GM12878 (cell line): ENCODE measurements around the gene MCM3. TPM values are rescaled to one million over a fixed set of nuclear protein-coding genes. Genes with fewer than 3 reads are reported as not detected.

Experiments
- ATAC-seq: fragments of 200-7000 bp; cut with Tn5 transposase; 3 replicates; pipeline ENCODE4 v1.9.1; 2020; ENCODE audit warnings: mild to moderate bottlenecking, moderate library complexity
- BruUV-seq: library from RNA; stranded (reverse); fragments of 400-500 nt; replicated peaks from 2 replicates; lab custom pipeline; 2021; lab: Mats Ljungman, UMichigan
- CTCF ChIA-PET: fragments of 300-600 bp; sonication (Branson Sonifier 250); formaldehyde crosslinking; extraction: SDS; loops from one replicate; lab custom pipeline; 2021; ENCODE audit warnings: inconsistent platforms; lab: Yijun Ruan, JAX
- POLR2A ChIA-PET: fragments of 350-600 bp; formaldehyde crosslinking; extraction: SDS; loops from one replicate; lab custom pipeline; 2021; ENCODE audit warnings: inconsistent platforms; lab: Charles Lee
- RAD21 ChIA-PET: fragments of 300-600 bp; sonication (Branson Sonifier 250); formaldehyde crosslinking; loops from one replicate; lab custom pipeline; 2023; ENCODE audit warnings: antibody characterized with exemption; ENCODE audit not compliant: unreplicated experiment; lab: Charles Lee
- SMC1A ChIA-PET: fragments of 300-600 bp; sonication (Branson Sonifier 250); formaldehyde crosslinking; loops from one replicate; lab custom pipeline; 2023; ENCODE audit not compliant: unreplicated experiment, uncharacterized antibody; lab: Charles Lee
- DNase-seq: peaks from one replicate; pipeline ENCODE4 v3.0.0-alpha.2; 2011; ENCODE audit warnings: low read depth, low spot score
- FAIRE-seq: peaks from 3 replicates; lab custom pipeline; 2011; peaks lifted over from hg19 to GRCh38; lab: Jason Lieb, UNC
- H2AFZ ChIP-seq: 2 replicates; pipeline ENCODE4 v1.6.0; 2011; ENCODE audit warnings: low read depth, low read length, control low read depth; ENCODE audit not compliant: control insufficient read depth
- H3K27ac ChIP-seq: 2 replicates; pipeline ENCODE4 v1.5.1; 2011; ENCODE audit warnings: control low read depth; ENCODE audit not compliant: control insufficient read depth, insufficient read depth
- H3K27me3 ChIP-seq, 2 experiments: replicated peaks in 1 of 2; 2 replicates each; pipeline versions ENCODE4 v1.6.0 to v1.6.1; 2011; ENCODE audit warnings: low read length in 1 of 2; ENCODE audit not compliant: control insufficient read depth in 2 of 2, insufficient read depth in 2 of 2
- H3K36me3 ChIP-seq, 2 experiments: 2 replicates each; pipeline ENCODE4 v1.5.1; 2011; ENCODE audit warnings: low read length in 1 of 2; ENCODE audit not compliant: control insufficient read depth in 2 of 2, insufficient read depth in 2 of 2
- H3K4me1 ChIP-seq: 2 replicates; pipeline ENCODE4 v1.6.1; 2011; ENCODE audit warnings: mild to moderate bottlenecking, low read length, moderate library complexity, mixed read lengths; ENCODE audit not compliant: control insufficient read depth, insufficient read depth
- H3K4me2 ChIP-seq: 2 replicates; pipeline ENCODE4 v1.6.0; 2011; ENCODE audit warnings: control low read depth; ENCODE audit not compliant: control insufficient read depth, insufficient read depth
- H3K4me3 ChIP-seq: fragments of 200-600 bp; sonication (generic); 2 replicates; pipeline ENCODE4 v1.5.1; 2016
- H3K79me2 ChIP-seq: 2 replicates; pipeline ENCODE4 v1.6.0; 2011; ENCODE audit warnings: low read length; ENCODE audit not compliant: control insufficient read depth, insufficient read depth
- H3K9ac ChIP-seq: 2 replicates; pipeline ENCODE4 v1.8.0; 2011; ENCODE audit warnings: low read length, control low read depth, mixed read lengths; ENCODE audit not compliant: control insufficient read depth, insufficient read depth
- H3K9me3 ChIP-seq: replicated peaks from 3 replicates; pipeline ENCODE4 v1.5.1; 2011; ENCODE audit warnings: mild to moderate bottlenecking, low read length; ENCODE audit not compliant: control insufficient read depth, insufficient read depth
- H4K20me1 ChIP-seq: 2 replicates; pipeline ENCODE4 v1.6.0; 2011; ENCODE audit not compliant: control insufficient read depth, insufficient read depth
- ESRRA ChIP-seq: IDR thresholded peaks from 2 replicates; pipeline ENCODE4 v1.6.1; 2012; ENCODE audit warnings: mild to moderate bottlenecking, low read length, improper control_type of control experiment
- HDAC2 ChIP-seq: fragments of 200-600 bp; sonication (generic); IDR thresholded peaks from 2 replicates; pipeline ENCODE4 v1.6.1; 2017
- HDGF ChIP-seq: fragments of 450-650 bp; IDR thresholded peaks from 2 replicates; pipeline ENCODE4 v1.6.1; 2016; ENCODE audit warnings: antibody characterized with exemption
- IRF4 ChIP-seq: IDR thresholded peaks from 2 replicates; pipeline ENCODE4 v1.6.1; 2011; ENCODE audit warnings: low read depth, low read length
- JUNB ChIP-seq: IDR thresholded peaks from 2 replicates; pipeline ENCODE4 v1.6.1; 2016; ENCODE audit warnings: antibody characterized with exemption, mild to moderate bottlenecking
- NR2C2 ChIP-seq: IDR thresholded peaks from 2 replicates; pipeline ENCODE4 v1.6.1; 2011; ENCODE audit warnings: borderline replicate concordance, low read depth; ENCODE audit not compliant: control insufficient read depth, insufficient read length
- SREBF1 ChIP-seq: IDR thresholded peaks from 2 replicates; pipeline ENCODE4 v1.6.1; 2012; ENCODE audit warnings: mild to moderate bottlenecking, low read length
- ZNF274 ChIP-seq: IDR thresholded peaks from one replicate; pipeline ENCODE4 v1.8.0; 2011; ENCODE audit not compliant: insufficient read length, insufficient read depth
- WGBS: methylation state at CpG from one replicate; pipeline ENCODE4 v1.1.6; 2016; ENCODE audit warnings: low lambda C conversion rate; ENCODE audit not compliant: insufficient replicate concordance, insufficient coverage; ENCODE audit errors: missing lambda C conversion rate; 5-methylcytosine and 5-hydroxymethylcytosine counted together
- in situ Hi-C: fragments of 300-500 bp; cut with MboI; formaldehyde crosslinking; loops from 9 replicates; pipeline ENCODE4 v1.14.3; 2018; ENCODE audit warnings: mixed read lengths
- intact Hi-C: fragments of 100-400 bp; cut with micrococcal nuclease; formaldehyde crosslinking; loops from one replicate; pipeline ENCODE4 v1.14.2; 2022; ENCODE audit not compliant: unreplicated experiment
- polyA plus RNA-seq, 11 experiments: library from polyadenylated mRNA; depleted of rRNA in 4 of 11; unstranded in 6 of 11; stranded (reverse) in 5 of 11; fragments of >200 nt; fragmentation: Nextera tagmentation in 4 of 11; fragmentation: Illumina TruSeq in 1 of 11; extraction: Ambion mirVana in 4 of 11; extraction: Trizol in 1 of 11; gene quantifications; 1 replicate in 1 of 11; 2 replicates in 10 of 11; pipeline versions ENCODE4 v1.2.1 to v1.2.3, GENCODE V29; 2011 to 2016; ENCODE audit warnings: inconsistent platforms in 2 of 11, missing spikeins in 2 of 11, low read depth in 1 of 11
- total RNA-seq, 4 experiments: library from RNA; depleted of rRNA in 3 of 4; stranded (reverse); fragments of >200 nt in 3 of 4; fragmentation: Illumina TruSeq in 1 of 4; extraction: Trizol in 1 of 4; gene quantifications; 2 replicates each; pipeline versions ENCODE4 v1.2.1 to v1.2.3, GENCODE V29; 2013 to 2021
- TF ChIP-seq, protein P1 (sequence below): fragments of 450-650 bp; formaldehyde crosslinking; IDR thresholded peaks from 2 replicates; pipeline ENCODE4 v1.4.0; 2020; ENCODE audit warnings: mild to moderate bottlenecking, moderate library complexity

MCM3 gene
- total and polyA plus RNA-seq, 10 of the 15 experiments (the other 5 are each of a cell fraction or from before 2014, with no cell fraction given), result 74.1 to 265 (median 214) TPM

DNA sequence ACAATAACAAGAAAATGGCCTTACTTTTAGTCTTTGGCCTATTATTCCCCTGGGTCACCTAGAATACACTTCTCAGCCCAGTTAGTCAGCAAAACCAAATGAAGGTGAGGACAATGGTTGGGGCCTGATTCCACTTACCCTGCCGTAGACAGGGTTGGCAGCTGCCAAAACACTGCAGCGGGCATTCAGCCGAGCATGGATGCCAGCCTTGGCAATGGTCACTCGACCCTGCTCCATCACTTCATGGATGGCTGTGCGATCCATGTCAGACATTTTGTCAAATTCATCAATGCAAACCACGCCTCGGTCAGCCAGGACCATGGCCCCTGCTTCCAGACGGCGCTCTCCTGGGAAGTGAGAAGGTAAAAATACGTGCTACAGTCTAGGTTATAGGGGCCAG lies 8.4 kb downstream of the MCM3 start (continued):
- no peak for TF ChIP-seq ESRRA
- no peak for TF ChIP-seq ZNF274
- no peak for TF ChIP-seq IRF4
- no peak for TF ChIP-seq JUNB

DNA sequence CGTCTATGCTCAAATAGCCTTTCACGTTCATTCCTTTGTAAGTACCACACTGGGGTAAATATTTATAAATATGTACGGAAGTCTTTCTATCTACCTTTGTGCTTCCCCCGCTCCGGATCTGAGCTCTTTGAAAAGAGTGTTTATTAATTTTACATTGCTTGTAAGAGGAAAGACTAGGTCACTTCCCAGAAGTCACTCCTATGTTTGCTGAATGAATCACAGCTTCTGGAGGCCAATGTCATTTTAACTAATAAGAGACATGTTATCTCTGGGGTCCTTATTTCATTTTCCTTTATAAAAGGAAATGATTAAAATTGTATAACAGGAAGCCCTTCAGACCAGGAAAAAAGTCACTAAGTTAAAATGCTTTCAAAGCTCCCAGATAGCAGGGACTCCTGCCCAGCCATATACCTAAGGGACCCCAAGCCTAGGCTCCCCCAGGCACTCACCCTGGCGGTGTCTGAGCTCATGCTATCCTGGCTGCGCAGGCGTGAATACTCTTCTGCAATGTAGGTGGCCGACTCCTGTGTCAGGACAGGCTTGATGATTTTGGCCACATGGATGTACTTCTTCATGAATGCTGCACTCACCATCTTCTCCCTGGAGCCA lies 12.6 kb downstream of the MCM3 start:
- ChIA-PET CTCF (interaction anchor here (0.9 to 3.1 kb wide), 6 partner anchors 8 to 145 kb away, joined by 3 to 11 read pairs (median 4); no protein-coding TSS in a partner anchor), POLR2A (interaction anchor here (1.5 kb wide), 1 partner anchor 10 kb away, joined by 5 read pairs; no protein-coding TSS in a partner anchor)
- Histone ChIP-seq H3K27ac (no peak overlapping the region), H3K36me3 (peaks cover 31 to 69% of the 10 kb centered on the region in 2 experiments)
- FAIRE-seq, result no peak
- BruUV-seq, result no TSS peak
- TF ChIP-seq, protein P1, sequence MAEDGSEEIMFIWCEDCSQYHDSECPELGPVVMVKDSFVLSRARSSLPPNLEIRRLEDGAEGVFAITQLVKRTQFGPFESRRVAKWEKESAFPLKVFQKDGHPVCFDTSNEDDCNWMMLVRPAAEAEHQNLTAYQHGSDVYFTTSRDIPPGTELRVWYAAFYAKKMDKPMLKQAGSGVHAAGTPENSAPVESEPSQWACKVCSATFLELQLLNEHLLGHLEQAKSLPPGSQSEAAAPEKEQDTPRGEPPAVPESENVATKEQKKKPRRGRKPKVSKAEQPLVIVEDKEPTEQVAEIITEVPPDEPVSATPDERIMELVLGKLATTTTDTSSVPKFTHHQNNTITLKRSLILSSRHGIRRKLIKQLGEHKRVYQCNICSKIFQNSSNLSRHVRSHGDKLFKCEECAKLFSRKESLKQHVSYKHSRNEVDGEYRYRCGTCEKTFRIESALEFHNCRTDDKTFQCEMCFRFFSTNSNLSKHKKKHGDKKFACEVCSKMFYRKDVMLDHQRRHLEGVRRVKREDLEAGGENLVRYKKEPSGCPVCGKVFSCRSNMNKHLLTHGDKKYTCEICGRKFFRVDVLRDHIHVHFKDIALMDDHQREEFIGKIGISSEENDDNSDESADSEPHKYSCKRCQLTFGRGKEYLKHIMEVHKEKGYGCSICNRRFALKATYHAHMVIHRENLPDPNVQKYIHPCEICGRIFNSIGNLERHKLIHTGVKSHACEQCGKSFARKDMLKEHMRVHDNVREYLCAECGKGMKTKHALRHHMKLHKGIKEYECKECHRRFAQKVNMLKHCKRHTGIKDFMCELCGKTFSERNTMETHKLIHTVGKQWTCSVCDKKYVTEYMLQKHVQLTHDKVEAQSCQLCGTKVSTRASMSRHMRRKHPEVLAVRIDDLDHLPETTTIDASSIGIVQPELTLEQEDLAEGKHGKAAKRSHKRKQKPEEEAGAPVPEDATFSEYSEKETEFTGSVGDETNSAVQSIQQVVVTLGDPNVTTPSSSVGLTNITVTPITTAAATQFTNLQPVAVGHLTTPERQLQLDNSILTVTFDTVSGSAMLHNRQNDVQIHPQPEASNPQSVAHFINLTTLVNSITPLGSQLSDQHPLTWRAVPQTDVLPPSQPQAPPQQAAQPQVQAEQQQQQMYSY (CRISPR knock-in tag), result no peak
- TF ChIP-seq NR2C2 (no peak), SREBF1 (no peak), HDGF (no peak), HDAC2 (no peak)
- TF ChIP-seq, all 136 proteins: peak for 0
- no peak overlapping the region for H3K9ac ChIP-seq
- H3K4me3 ChIP-seq, result no peak overlapping the region
- no peak for DNase-seq
- H2AFZ ChIP-seq, result no peak overlapping the region
- H3K4me2 ChIP-seq, result no peak overlapping the region
- ChIA-PET SMC1A (interaction anchor here (0.7 to 1.7 kb wide), 3 partner anchors 11 to 15 kb away, joined by 3 to 4 read pairs (median 4); partner anchors contain the start of gene MCM3), RAD21 (interaction anchor here (1.1 kb wide), 1 partner anchor 93 kb away, joined by 3 read pairs; no protein-coding TSS in a partner anchor)
- intact Hi-C loops, result no loop called here
- H3K9me3 ChIP-seq, result no peaks in the 10 kb centered on the region
- no peak for ATAC-seq
- in situ Hi-C loops, result no loop called here
- WGBS, result 97% methylated on average over 9 of the region's 9 CpGs
- H3K79me2 ChIP-seq, result peaks cover 1% of the 10 kb centered on the region; the same call in 1 of the 2 replicates
- 0 out of 2 replicates have a peak, but pooled peaks cover 2% of the 10 kb centered on the region for H4K20me1 ChIP-seq
- H3K27me3 ChIP-seq, result no peaks in the 10 kb centered on the region
- H3K4me1 ChIP-seq, result no peaks in the 10 kb centered on the region
